HEK293 (cell line): ENCODE results near the gene KRTAP23-1.

Source experiments
- CTCF ChIA-PET: fragments of 350-600 bp; formaldehyde crosslinking; extraction: SDS; loops from one replicate; lab custom pipeline; 2021; ENCODE audit warnings: antibody characterized with exemption; lab: Yijun Ruan, JAX
- POLR2A ChIA-PET: fragments of 300-600 bp; formaldehyde crosslinking; extraction: SDS; loops from one replicate; lab custom pipeline; 2020; ENCODE audit warnings: antibody characterized with exemption, inconsistent platforms; lab: Yijun Ruan, JAX
- H3K27ac ChIP-seq: fragments of 200-500 bp; sonication (Bioruptor generic); 2 replicates; pipeline ENCODE4 v1.5.1; 2014; ENCODE audit warnings: low read depth, low read length, control low read depth, inconsistent platforms; ENCODE audit errors: extremely low read depth
- H3K36me3 ChIP-seq, 2 experiments: fragments of 200-500 bp in 1 of 2; sonication (Bioruptor generic) in 1 of 2; 1 replicate in 1 of 2; 2 replicates in 1 of 2; pipeline ENCODE4 v1.5.1; 2014 to 2017; ENCODE audit warnings: inconsistent platforms in 2 of 2, low read length in 2 of 2; ENCODE audit not compliant: control insufficient read depth in 2 of 2, insufficient read depth in 1 of 2
- H3K4me1 ChIP-seq: fragments of 200-500 bp; sonication (Bioruptor generic); 2 replicates; pipeline ENCODE4 v1.5.1; 2014; ENCODE audit warnings: mild to moderate bottlenecking, low read length, inconsistent platforms; ENCODE audit not compliant: control insufficient read depth, insufficient read depth
- H3K4me3 ChIP-seq: 2 replicates; pipeline ENCODE4 v1.5.1; 2011; ENCODE audit warnings: low read depth, mild to moderate bottlenecking, control low read depth, low read length, moderate library complexity
- H3K9me3 ChIP-seq: fragments of 200-500 bp; sonication (Bioruptor generic); 2 replicates; pipeline ENCODE4 v1.5.1; 2014; ENCODE audit warnings: low read depth, low read length, inconsistent platforms; ENCODE audit not compliant: control insufficient read depth, insufficient read depth
- GLI2 ChIP-seq: fragments of 450-650 bp; formaldehyde crosslinking; IDR thresholded peaks from 2 replicates; pipeline ENCODE4; 2017; ENCODE audit warnings: missing biosample characterization, missing genetic modification characterization, low read depth, borderline replicate concordance
- GLIS1 ChIP-seq: fragments of 450-650 bp; formaldehyde crosslinking; IDR thresholded peaks from 2 replicates; pipeline ENCODE4 v1.5.1; 2016; ENCODE audit warnings: missing biosample characterization, missing genetic modification characterization
- ZFP37 ChIP-seq: fragments of 450-650 bp; formaldehyde crosslinking; IDR thresholded peaks from 2 replicates; pipeline ENCODE4 v1.5.1; 2016; ENCODE audit warnings: missing biosample characterization, missing genetic modification characterization
- ZFP69B ChIP-seq: fragments of 450-650 bp; formaldehyde crosslinking; IDR thresholded peaks from 2 replicates; pipeline ENCODE4 v1.5.1; 2016; ENCODE audit warnings: missing biosample characterization, missing genetic modification characterization
- ZNF501 ChIP-seq: fragments of 450-650 bp; formaldehyde crosslinking; IDR thresholded peaks from 2 replicates; pipeline ENCODE4 v1.5.1; 2016; ENCODE audit warnings: missing biosample characterization, missing genetic modification characterization
- ZNF621 ChIP-seq: fragments of 450-650 bp; formaldehyde crosslinking; IDR thresholded peaks from 2 replicates; pipeline ENCODE4 v1.5.1; 2017; ENCODE audit warnings: missing biosample characterization, missing genetic modification characterization
- TF ChIP-seq, protein P1 (sequence below): fragments of 450-650 bp; formaldehyde crosslinking; IDR thresholded peaks from 2 replicates; pipeline ENCODE4 v1.5.1; 2016; ENCODE audit warnings: missing biosample characterization, missing genetic modification characterization
- TF ChIP-seq, protein P2 (sequence below): fragments of 450-650 bp; formaldehyde crosslinking; IDR thresholded peaks from 2 replicates; pipeline ENCODE4 v1.5.1; 2016; ENCODE audit warnings: missing biosample characterization, missing genetic modification characterization
- TF ChIP-seq, protein P3 (sequence below): fragments of 450-650 bp; formaldehyde crosslinking; IDR thresholded peaks from 2 replicates; pipeline ENCODE4 v1.5.1; 2016; ENCODE audit warnings: missing biosample characterization, missing genetic modification characterization

Gene KRTAP23-1

DNA sequence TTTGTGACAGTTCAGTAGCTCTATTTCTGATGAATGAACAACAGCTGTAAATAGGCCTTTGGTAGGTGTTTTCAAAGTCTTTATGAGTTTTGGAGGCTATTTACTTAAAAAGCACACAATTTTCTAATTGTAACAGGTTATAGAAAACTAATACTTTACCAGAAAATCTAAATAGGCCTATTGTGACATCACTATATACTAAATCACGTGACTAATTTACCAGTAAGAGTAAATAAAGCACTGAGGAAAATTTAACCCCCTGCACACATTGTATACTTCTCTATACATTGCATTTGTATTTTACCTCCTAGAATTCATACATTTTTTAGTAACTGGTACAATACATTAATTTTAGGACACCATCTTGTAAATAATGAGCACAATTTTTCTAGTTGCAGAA, 43.3 kb downstream of the KRTAP23-1 start:
- POLR2A ChIA-PET: no interaction called here
- no peaks in the 10 kb centered on the region for H3K36me3 ChIP-seq
- no peak overlapping the region for H3K27ac ChIP-seq
- no peak overlapping the region for H3K4me3 ChIP-seq
- CTCF ChIA-PET: no interaction called here
- H3K9me3 ChIP-seq: no peaks in the 10 kb centered on the region
- no peak for TF ChIP-seq ZFP69B (tag by site-specific recombination)
- no peak for TF ChIP-seq GLI2 (tag by site-specific recombination)
- TF ChIP-seq, protein P1, sequence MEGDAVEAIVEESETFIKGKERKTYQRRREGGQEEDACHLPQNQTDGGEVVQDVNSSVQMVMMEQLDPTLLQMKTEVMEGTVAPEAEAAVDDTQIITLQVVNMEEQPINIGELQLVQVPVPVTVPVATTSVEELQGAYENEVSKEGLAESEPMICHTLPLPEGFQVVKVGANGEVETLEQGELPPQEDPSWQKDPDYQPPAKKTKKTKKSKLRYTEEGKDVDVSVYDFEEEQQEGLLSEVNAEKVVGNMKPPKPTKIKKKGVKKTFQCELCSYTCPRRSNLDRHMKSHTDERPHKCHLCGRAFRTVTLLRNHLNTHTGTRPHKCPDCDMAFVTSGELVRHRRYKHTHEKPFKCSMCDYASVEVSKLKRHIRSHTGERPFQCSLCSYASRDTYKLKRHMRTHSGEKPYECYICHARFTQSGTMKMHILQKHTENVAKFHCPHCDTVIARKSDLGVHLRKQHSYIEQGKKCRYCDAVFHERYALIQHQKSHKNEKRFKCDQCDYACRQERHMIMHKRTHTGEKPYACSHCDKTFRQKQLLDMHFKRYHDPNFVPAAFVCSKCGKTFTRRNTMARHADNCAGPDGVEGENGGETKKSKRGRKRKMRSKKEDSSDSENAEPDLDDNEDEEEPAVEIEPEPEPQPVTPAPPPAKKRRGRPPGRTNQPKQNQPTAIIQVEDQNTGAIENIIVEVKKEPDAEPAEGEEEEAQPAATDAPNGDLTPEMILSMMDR (tag by site-specific recombination): no peak
- TF ChIP-seq, protein P2, sequence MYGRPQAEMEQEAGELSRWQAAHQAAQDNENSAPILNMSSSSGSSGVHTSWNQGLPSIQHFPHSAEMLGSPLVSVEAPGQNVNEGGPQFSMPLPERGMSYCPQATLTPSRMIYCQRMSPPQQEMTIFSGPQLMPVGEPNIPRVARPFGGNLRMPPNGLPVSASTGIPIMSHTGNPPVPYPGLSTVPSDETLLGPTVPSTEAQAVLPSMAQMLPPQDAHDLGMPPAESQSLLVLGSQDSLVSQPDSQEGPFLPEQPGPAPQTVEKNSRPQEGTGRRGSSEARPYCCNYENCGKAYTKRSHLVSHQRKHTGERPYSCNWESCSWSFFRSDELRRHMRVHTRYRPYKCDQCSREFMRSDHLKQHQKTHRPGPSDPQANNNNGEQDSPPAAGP (tag by site-specific recombination): no peak
- no peak for TF ChIP-seq ZFP37 (tag by site-specific recombination)
- TF ChIP-seq ZNF621 (tag by site-specific recombination): no peak
- TF ChIP-seq GLIS1 (tag by site-specific recombination): no peak
- TF ChIP-seq, protein P3, sequence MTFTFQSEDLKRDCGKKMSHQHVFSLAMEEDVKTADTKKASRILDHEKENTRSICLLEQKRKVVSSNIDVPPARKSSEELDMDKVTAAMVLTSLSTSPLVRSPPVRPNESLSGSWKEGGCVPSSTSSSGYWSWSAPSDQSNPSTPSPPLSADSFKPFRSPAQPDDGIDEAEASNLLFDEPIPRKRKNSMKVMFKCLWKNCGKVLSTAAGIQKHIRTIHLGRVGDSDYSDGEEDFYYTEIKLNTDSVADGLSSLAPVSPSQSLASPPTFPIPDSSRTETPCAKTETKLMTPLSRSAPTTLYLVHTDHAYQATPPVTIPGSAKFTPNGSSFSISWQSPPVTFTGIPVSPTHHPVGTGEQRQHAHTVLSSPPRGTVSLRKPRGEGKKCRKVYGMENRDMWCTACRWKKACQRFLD: no peak
- TF ChIP-seq ZNF501: no peak
- TF ChIP-seq, all 188 proteins: peak for 0
- H3K4me1 ChIP-seq: no peaks in the 10 kb centered on the region
